Upper lobe of left lung (tissue), 6 donors: Measurements from ENCODE around the gene AMZ2. TPM values are rescaled to one million over a fixed set of nuclear protein-coding genes. Genes with fewer than 3 reads are reported as not detected.

Source experiments
- ATAC-seq, 2 donors: fragments of 200-7000 bp; cut with Tn5 transposase; one replicate each; pipeline ENCODE4 v1.9.1; 2022; ENCODE audit warnings: mild to moderate bottlenecking in 2 of 2, moderate library complexity in 2 of 2; ENCODE audit not compliant: low FRiP score in 2 of 2
- DNase-seq, 2 donors: peaks; one replicate each; pipeline ENCODE4 v3.0.0-alpha.2; 2019 to 2020
- H3K27ac ChIP-seq, 4 donors: fragments of 200-600 bp; sonication (generic); one replicate each; pipeline ENCODE4 v1.5.1; 2016 to 2019
- H3K27me3 ChIP-seq, 4 donors: fragments of 200-600 bp; sonication (generic); one replicate each; pipeline ENCODE4 v1.5.1; 2017 to 2019
- H3K36me3 ChIP-seq, 4 donors: fragments of 200-600 bp; sonication (generic); one replicate each; pipeline ENCODE4 v1.5.1; 2016 to 2019
- H3K4me1 ChIP-seq, 4 donors: fragments of 200-600 bp; sonication (generic); one replicate each; pipeline ENCODE4 v1.5.1; 2018 to 2019
- H3K4me3 ChIP-seq, 4 donors: fragments of 200-600 bp; sonication (generic); one replicate each; pipeline ENCODE4 v1.5.1; 2017 to 2019; ENCODE audit warnings: mild to moderate bottlenecking in 2 of 4, moderate library complexity in 1 of 4
- H3K9me3 ChIP-seq, 4 donors: fragments of 200-600 bp; sonication (generic); one replicate each; pipeline ENCODE4 v1.5.1; 2018 to 2019
- EP300 ChIP-seq, 4 donors: sonication (generic); formaldehyde crosslinking; IDR thresholded peaks; one replicate each; pipeline ENCODE4 v1.5.1; 2017; ENCODE audit warnings: antibody characterized with exemption in 4 of 4, control low read depth in 2 of 4
- POLR2A ChIP-seq, 4 donors: fragments of 450-650 bp; IDR thresholded peaks; one replicate each; pipeline ENCODE4 v1.5.1; 2016 to 2017; ENCODE audit warnings: antibody characterized with exemption in 4 of 4, mild to moderate bottlenecking in 2 of 4
- POLR2AphosphoS5 ChIP-seq, 2 donors: sonication (generic); formaldehyde crosslinking; IDR thresholded peaks; one replicate each; pipeline ENCODE4 v1.5.1; 2017; ENCODE audit warnings: antibody characterized with exemption in 2 of 2
- WGBS, 2 donors: methylation state at CpG; one replicate each; pipeline ENCODE4 v1.1.5; 2017 to 2018; 5-methylcytosine and 5-hydroxymethylcytosine counted together
- total RNA-seq, 6 donors: library from RNA; depleted of rRNA in 4 of 6; stranded (reverse); fragments of >200 nt in 4 of 6; gene quantifications; one replicate each; pipeline versions ENCODE4 v1.1.0 to v1.2.1, GENCODE V29; 2016 to 2021
- TF ChIP-seq, protein P1 (sequence below), 6 experiments: fragments of 450-650 bp in 4 of 6; fragments of 200-600 bp in 2 of 6; sonication (generic) in 2 of 6; IDR thresholded peaks; one replicate each; pipeline ENCODE4 v1.5.1; 2016 to 2019; ENCODE audit warnings: antibody characterized with exemption in 6 of 6
- donor health status: DM: no; HTN: no; CAD: no; lungs with moderate emphysema.
- donor health status: DM: no; HTN: yes; CAD: no; lungs with severe emphysema.

AMZ2 gene
- total RNA-seq, 6 donors from 2014 or later: 19.4 to 50.3 (median 45.8) TPM

DNA sequence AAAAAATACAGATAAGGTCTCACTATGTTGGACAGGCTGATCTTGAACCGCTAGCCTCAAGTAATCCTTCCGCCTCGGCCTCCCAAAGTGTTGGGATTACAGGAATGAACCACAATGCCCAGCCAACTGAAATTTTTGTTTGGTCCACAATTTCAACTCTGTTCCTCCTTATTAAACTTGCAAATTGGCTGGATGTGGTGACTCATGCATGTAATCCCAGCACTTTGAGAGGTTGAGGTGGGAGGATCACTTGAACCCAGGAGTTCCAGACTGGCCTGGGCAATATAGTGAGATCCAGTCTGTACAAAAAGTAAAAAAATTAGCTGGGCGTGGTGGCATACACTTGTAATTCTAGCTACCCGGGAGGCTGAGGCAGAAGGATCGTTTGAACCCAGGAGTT is 56.9 kb downstream of the AMZ2 start:
- 93 to 97% methylated on average over 6 of the region's 6 CpGs for WGBS, 2 donors
- H3K9me3 ChIP-seq: no peaks in the 10 kb centered on the region
- DNase-seq (no peak), ATAC-seq (no peak)
- H3K36me3 ChIP-seq: no peaks in the 10 kb centered on the region
- peak overlapping the region in 1 of 4 donors; percentile 31 for H3K27ac ChIP-seq
- H3K4me1 ChIP-seq: no peaks in the 10 kb centered on the region
- H3K4me3 ChIP-seq: no peak overlapping the region
- no peak for TF ChIP-seq EP300 (IDR thresholded peaks at IDR 0.05)
- TF ChIP-seq POLR2A (IDR thresholded peaks at IDR 0.05): no peak
- TF ChIP-seq POLR2AphosphoS5 (IDR thresholded peaks at IDR 0.05): no peak
- TF ChIP-seq, protein P1, sequence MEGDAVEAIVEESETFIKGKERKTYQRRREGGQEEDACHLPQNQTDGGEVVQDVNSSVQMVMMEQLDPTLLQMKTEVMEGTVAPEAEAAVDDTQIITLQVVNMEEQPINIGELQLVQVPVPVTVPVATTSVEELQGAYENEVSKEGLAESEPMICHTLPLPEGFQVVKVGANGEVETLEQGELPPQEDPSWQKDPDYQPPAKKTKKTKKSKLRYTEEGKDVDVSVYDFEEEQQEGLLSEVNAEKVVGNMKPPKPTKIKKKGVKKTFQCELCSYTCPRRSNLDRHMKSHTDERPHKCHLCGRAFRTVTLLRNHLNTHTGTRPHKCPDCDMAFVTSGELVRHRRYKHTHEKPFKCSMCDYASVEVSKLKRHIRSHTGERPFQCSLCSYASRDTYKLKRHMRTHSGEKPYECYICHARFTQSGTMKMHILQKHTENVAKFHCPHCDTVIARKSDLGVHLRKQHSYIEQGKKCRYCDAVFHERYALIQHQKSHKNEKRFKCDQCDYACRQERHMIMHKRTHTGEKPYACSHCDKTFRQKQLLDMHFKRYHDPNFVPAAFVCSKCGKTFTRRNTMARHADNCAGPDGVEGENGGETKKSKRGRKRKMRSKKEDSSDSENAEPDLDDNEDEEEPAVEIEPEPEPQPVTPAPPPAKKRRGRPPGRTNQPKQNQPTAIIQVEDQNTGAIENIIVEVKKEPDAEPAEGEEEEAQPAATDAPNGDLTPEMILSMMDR (IDR thresholded peaks at IDR 0.05): no peak
- H3K27me3 ChIP-seq: no peaks in the 10 kb centered on the region

DNA sequence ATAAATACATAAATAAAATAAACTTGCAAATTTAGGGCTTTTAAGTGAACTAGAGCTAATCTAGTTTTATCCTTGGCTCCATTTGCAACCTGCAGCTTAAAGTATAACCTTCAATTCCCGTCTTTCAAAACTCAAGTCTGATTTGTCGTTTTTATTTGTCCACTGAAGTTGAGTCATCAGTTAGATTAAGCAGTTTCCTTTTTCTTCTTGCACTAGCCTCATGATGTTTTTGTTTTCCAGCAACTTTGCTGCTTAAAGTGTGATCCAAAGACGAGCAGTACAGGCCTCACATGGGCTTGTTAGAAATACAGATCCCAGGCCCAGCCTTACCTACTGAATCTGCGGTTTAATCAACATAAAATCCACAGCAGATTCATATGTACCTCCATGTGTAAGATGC is 57.3 kb downstream of the AMZ2 start:
- H3K27ac ChIP-seq: peak overlapping the region in 1 of 4 donors; percentile 31

More for the DNA sequence above, 57.3 kb downstream of the AMZ2 start:
- Histone ChIP-seq H3K4me1 (no peaks in the 10 kb centered on the region), H3K9me3 (no peaks in the 10 kb centered on the region), H3K36me3 (no peaks in the 10 kb centered on the region), H3K4me3 (no peak overlapping the region), H3K27me3 (no peaks in the 10 kb centered on the region)
- no peak for DNase-seq
- ATAC-seq: no peak
- TF ChIP-seq, protein P1 (IDR thresholded peaks at IDR 0.05): no peak
- TF ChIP-seq EP300 (IDR thresholded peaks at IDR 0.05) (no peak), POLR2AphosphoS5 (IDR thresholded peaks at IDR 0.05) (no peak), POLR2A (IDR thresholded peaks at IDR 0.05) (no peak)
- 77 to 87% methylated on average over 4 of the region's 4 CpGs for WGBS, 2 donors

Other genes with a start within 250 kb of the AMZ2 start
- gene KPNA2, start 212.3 kb upstream of the AMZ2 start, total RNA-seq: 10 to 100 TPM; 10.7 to 39.4 (median 26.7) TPM
- gene SLC16A6, start 43.1 kb downstream of the AMZ2 start, total RNA-seq: 1 to 10 TPM; 2.4 to 9.9 (median 6.5) TPM
- gene ARSG, start 43.5 kb downstream of the AMZ2 start, total RNA-seq: 10 to 100 TPM in 2 of 6 donors, 1 to 10 TPM in 4; 3.6 to 16.8 (median 7.7) TPM
- 100 to 1,000 TPM in 1 of 6 donors, 10 to 100 TPM in 5; 34.7 to 151 (median 44.4) TPM for gene WIPI1, start 209.5 kb downstream of the AMZ2 start, total RNA-seq